22Rv1 (cell line): ENCODE measurements around the gene AARS1.

Experiments used
- CTCF ChIP-seq: fragments of 450-650 bp; IDR thresholded peaks from 2 replicates; pipeline ENCODE4 v1.5.1; 2017; ENCODE audit warnings: mild to moderate bottlenecking
- ZFX ChIP-seq: fragments of 450-650 bp; IDR thresholded peaks from 2 replicates; pipeline ENCODE4 v1.6.1; 2017; ENCODE audit warnings: antibody characterized with exemption, borderline replicate concordance

GRCh38 chr16:70254965-70255286 is 34.4 kb downstream of the AARS1 start:
- TF ChIP-seq CTCF = no peak
- no peak for TF ChIP-seq ZFX
